ENCODE measurements around the gene ZNF618. TPM values are rescaled to one million over a fixed set of nuclear protein-coding genes. Genes with fewer than 3 reads are reported as not detected.
A peak's percentile ranks its signal among the peaks of the same experiment; 100 is the strongest.

Gene ZNF618
- polyA plus RNA-seq, 4 donors, result 0.22 to 5.5 (median 1.9) TPM

DNA sequence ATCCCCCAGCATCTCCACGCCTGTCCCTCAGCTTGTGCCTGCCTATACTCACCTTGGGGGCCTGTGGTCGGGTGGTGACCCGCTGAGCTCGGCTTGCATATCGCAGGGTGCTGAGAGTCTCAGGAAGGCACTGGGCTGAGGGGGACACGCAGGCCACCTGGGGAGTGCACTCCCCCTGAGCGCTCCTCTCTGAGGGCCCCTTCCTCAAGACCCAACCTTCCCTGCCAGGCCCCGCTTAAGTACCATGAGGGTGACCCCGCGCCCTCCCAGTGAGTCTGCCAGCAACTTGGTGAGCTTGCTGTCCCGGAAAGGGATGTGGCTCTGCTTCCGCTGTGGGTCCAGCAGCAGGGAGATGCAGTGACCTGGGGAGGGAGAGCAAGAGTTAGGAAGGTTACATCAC is 218.9 kb downstream of the ZNF618 start:
- DNase-seq (no peak), FAIRE-seq (no peak)
- Histone ChIP-seq H3K4me3 (ENCODE audit: low read depth in 1 of 3, low read length in 3 of 3) (no peak overlapping the region), H3K27ac (ENCODE audit: low read depth in 1 of 3, low read length in 2 of 3) (no peak overlapping the region), H3K27me3 (ENCODE audit: control insufficient read depth in 3 of 3, insufficient read depth in 3 of 3, low read length in 3 of 3) (peaks cover 0 to 3% (median 0%) of the 10 kb centered on the region in 3 donors), H3K4me1 (ENCODE audit: control insufficient read depth in 3 of 3, insufficient read depth in 2 of 3, low read depth in 1 of 3, low read length in 2 of 3) (peaks cover 0 to 28% (median 2%) of the 10 kb centered on the region in 3 donors), H3K9me3 (ENCODE audit: control insufficient read depth in 2 of 2, insufficient read depth in 1 of 2, low read depth in 1 of 2, low read length in 1 of 2) (no peaks in the 10 kb centered on the region), H3K36me3 (ENCODE audit: control insufficient read depth in 3 of 3, insufficient read depth in 2 of 3, low read depth in 1 of 3, low read length in 3 of 3) (peaks cover 0 to 65% (median 4%) of the 10 kb centered on the region in 3 donors)
- whole genome bisulfite sequencing, 3 donors, result 91 to 95% (median 95%) methylated on average over 11 to 12 of the region's 12 CpGs

DNA sequence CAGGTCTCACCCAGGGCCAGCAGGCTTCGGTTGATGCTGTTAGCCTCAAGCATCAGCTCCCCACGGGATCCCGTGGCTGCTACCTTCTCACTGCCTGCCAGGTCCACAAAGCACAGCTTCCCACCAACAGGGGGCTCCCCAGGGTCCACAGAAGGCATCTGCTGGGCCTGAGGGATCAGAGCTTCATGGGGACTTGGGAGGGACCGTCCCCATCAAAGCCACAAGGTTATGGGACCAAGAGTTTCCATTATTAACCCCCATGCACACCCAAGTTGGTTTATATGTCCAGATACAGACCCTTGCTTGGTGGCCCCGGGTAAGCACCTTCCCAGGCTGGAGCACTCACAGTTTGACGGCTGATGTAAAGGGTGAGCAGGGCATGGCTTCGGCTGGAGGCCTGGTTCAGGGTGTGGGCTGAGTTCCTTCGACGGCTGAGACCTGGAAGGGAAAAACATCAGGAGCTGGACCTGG is 220.0 kb downstream of the ZNF618 start:
- DNase-seq (peak in 1 of 2 donors; percentile 39), FAIRE-seq (no peak)
- WGBS, 3 donors, result 67 to 81% (median 75%) methylated on average over 9 of the region's 9 CpGs

DNA sequence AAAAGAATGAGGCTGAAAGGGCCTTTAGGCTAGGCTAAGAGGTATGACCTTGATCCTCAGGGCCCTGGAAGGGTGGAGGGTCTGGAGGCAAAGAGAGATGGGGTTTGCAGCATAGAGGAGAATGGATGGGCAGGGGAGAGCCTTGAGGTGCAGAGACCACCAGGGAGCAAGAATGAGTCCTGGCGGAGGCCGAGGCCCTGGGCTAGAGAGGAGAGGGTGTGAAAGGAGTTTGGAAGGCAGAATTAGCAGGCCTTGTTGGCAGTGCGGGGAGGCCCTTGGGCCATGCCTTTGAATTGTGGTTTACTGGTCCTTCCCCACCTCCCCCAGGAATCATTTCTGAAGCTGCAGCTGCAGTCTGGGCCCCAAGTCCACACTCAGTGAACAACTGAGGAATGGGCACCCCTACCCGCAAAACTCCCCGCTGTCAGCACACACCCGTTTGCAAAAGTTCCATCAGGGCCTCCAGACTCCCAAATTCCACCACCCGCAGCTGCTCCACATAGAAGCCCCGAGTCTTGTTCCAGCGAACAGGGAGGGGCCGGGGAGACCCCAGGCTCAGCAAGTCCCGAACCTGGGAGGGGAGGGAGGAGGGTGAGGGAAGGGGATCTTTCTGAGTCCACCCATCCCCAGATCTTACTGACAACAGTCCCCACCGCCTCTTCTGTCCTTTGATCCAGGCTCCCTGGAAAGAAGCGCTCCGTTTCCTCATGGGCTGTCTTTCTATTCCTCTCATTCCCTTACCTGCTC is 220.9 kb downstream of the ZNF618 start:
- Histone ChIP-seq H3K9me3 (ENCODE audit: control insufficient read depth in 2 of 2, insufficient read depth in 1 of 2, low read depth in 1 of 2, low read length in 1 of 2) (peaks cover 0 to 4% of the 10 kb centered on the region in 2 donors), H3K4me1 (ENCODE audit: control insufficient read depth in 3 of 3, insufficient read depth in 2 of 3, low read depth in 1 of 3, low read length in 2 of 3) (peaks cover 0 to 34% (median 2%) of the 10 kb centered on the region in 3 donors), H3K36me3 (ENCODE audit: control insufficient read depth in 3 of 3, insufficient read depth in 2 of 3, low read depth in 1 of 3, low read length in 3 of 3) (peaks cover 0 to 56% (median 4%) of the 10 kb centered on the region in 3 donors), H3K27me3 (ENCODE audit: control insufficient read depth in 3 of 3, insufficient read depth in 3 of 3, low read length in 3 of 3) (peaks cover 0 to 3% (median 0%) of the 10 kb centered on the region in 3 donors), H3K4me3 (ENCODE audit: low read depth in 1 of 3, low read length in 3 of 3) (peak overlapping the region in 2 of 3 donors; percentile 65 to 67), H3K27ac (ENCODE audit: low read depth in 1 of 3, low read length in 2 of 3) (peak overlapping the region in 1 of 3 donors; percentile 99)
- no peak for DNase-seq
- FAIRE-seq, result no peak
- 39 to 61% (median 47%) methylated on average over 14 of the region's 14 CpGs for WGBS, 3 donors

More for the DNA sequence above, 220.0 kb downstream of the ZNF618 start:
- no peak overlapping the region for H3K4me3 ChIP-seq (ENCODE audit: low read depth in 1 of 3, low read length in 3 of 3)
- peaks cover 0 to 34% (median 2%) of the 10 kb centered on the region in 3 donors for H3K4me1 ChIP-seq (ENCODE audit: control insufficient read depth in 3 of 3, insufficient read depth in 2 of 3, low read depth in 1 of 3, low read length in 2 of 3)
- no peak overlapping the region for H3K27ac ChIP-seq (ENCODE audit: low read depth in 1 of 3, low read length in 2 of 3)
- peaks cover 0 to 3% (median 0%) of the 10 kb centered on the region in 3 donors for H3K27me3 ChIP-seq (ENCODE audit: control insufficient read depth in 3 of 3, insufficient read depth in 3 of 3, low read length in 3 of 3)
- no peaks in the 10 kb centered on the region for H3K9me3 ChIP-seq (ENCODE audit: control insufficient read depth in 2 of 2, insufficient read depth in 1 of 2, low read depth in 1 of 2, low read length in 1 of 2)
- H3K36me3 ChIP-seq (ENCODE audit: control insufficient read depth in 3 of 3, insufficient read depth in 2 of 3, low read depth in 1 of 3, low read length in 3 of 3), result peaks cover 0 to 63% (median 4%) of the 10 kb centered on the region in 3 donors

DNA sequence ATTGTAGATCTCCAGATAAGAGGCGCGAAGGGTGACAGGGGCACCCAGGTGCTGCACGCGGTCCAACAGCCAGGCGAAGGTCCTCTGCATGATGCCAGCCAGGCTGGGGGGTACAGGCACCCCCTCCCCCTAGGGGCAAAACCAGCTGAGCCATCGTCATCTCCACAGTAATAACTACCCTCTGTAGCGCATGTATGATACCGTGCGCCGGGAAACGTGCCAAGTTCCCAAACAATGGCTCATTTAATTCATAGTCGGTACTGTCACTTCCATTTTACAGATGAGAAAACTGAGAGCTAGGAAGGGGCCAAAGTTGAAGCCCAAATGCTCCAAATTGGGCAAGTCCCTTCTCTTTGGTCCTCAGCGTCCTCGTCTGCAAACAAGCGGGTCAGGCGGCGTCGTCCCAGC is 221.5 kb downstream of the ZNF618 start:
- peak overlapping the region in 2 of 3 donors; percentile 22 to 99 for H3K27ac ChIP-seq (ENCODE audit: low read depth in 1 of 3, low read length in 2 of 3)
- peak; percentile 62 to 70 for DNase-seq
- WGBS, 3 donors, result 5 to 22% (median 15%) methylated on average over 18 of the region's 18 CpGs

DNA sequence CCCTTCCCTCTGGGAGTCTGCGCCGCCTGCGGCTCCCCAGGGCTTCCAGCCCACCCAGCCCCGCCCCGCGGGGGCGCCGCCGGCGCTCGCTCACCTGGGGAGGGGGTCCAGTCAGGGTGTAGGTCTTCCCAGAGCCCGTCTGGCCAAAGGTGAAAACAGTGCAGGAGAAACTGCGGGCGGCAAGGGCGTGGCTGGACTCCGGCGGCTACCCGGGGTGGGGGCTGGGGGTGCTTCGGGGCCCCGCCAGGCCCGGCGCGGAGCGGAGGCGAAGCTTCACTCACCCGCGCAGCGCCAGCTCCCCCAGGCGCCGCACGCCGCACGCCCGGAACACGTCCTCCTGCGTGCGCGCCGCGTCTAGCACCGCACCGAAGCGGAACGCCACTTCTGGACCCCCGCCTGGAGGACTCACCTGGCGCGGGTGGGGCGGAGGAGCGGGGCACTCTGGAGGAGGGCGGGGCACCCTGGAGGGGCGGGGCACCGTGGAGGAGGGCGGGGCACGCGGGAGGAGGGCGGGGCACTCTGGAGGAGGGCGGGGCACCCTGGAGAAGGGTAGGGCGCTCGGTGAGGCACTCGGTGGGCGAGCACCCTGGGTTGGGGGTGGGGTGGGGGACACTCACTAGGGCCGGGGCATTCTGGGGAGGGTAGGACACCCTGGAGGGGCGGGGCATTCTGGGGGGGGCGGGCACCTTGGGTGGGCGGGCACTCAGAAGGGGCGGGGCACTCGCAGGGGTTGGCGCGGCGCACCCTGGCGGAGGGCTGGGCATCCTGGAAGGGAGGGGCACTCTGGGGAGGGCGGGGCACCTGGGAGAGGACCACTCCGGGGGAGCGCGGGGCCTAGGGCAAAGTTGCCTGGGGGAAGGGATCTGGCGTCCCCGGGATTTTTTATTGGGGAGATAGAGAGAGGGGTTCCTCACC is 222.2 kb downstream of the ZNF618 start:
- peak overlapping the region in 2 of 3 donors; percentile 65 to 73 for H3K4me3 ChIP-seq (ENCODE audit: low read depth in 1 of 3, low read length in 3 of 3)
- peaks cover 0 to 12% of the 10 kb centered on the region in 2 donors for H3K9me3 ChIP-seq (ENCODE audit: control insufficient read depth in 2 of 2, insufficient read depth in 1 of 2, low read depth in 1 of 2, low read length in 1 of 2)
- peak; percentile 86 to 94 for DNase-seq
- FAIRE-seq, result no peak
- peaks cover 0 to 34% (median 2%) of the 10 kb centered on the region in 3 donors for H3K4me1 ChIP-seq (ENCODE audit: control insufficient read depth in 3 of 3, insufficient read depth in 2 of 3, low read depth in 1 of 3, low read length in 2 of 3)
- 0 to 3% (median 3%) methylated on average over 38 to 77 of the region's 77 CpGs for WGBS, 3 donors
- H3K27me3 ChIP-seq (ENCODE audit: control insufficient read depth in 3 of 3, insufficient read depth in 3 of 3, low read length in 3 of 3), result peaks cover 0 to 3% (median 0%) of the 10 kb centered on the region in 3 donors
- H3K36me3 ChIP-seq (ENCODE audit: control insufficient read depth in 3 of 3, insufficient read depth in 2 of 3, low read depth in 1 of 3, low read length in 3 of 3), result peaks cover 0 to 43% (median 4%) of the 10 kb centered on the region in 3 donors
- H3K27ac ChIP-seq (ENCODE audit: low read depth in 1 of 3, low read length in 2 of 3), result peak overlapping the region; percentile 22 to 99 (median 48)

More for the DNA sequence above, 221.5 kb downstream of the ZNF618 start:
- Histone ChIP-seq H3K4me3 (ENCODE audit: low read depth in 1 of 3, low read length in 3 of 3) (peak overlapping the region in 2 of 3 donors; percentile 65 to 67), H3K27me3 (ENCODE audit: control insufficient read depth in 3 of 3, insufficient read depth in 3 of 3, low read length in 3 of 3) (peaks cover 0 to 3% (median 0%) of the 10 kb centered on the region in 3 donors), H3K9me3 (ENCODE audit: control insufficient read depth in 2 of 2, insufficient read depth in 1 of 2, low read depth in 1 of 2, low read length in 1 of 2) (peaks cover 0 to 8% of the 10 kb centered on the region in 2 donors), H3K36me3 (ENCODE audit: control insufficient read depth in 3 of 3, insufficient read depth in 2 of 3, low read depth in 1 of 3, low read length in 3 of 3) (peaks cover 0 to 50% (median 4%) of the 10 kb centered on the region in 3 donors), H3K4me1 (ENCODE audit: control insufficient read depth in 3 of 3, insufficient read depth in 2 of 3, low read depth in 1 of 3, low read length in 2 of 3) (peaks cover 0 to 34% (median 2%) of the 10 kb centered on the region in 3 donors)
- no peak for FAIRE-seq

DNA sequence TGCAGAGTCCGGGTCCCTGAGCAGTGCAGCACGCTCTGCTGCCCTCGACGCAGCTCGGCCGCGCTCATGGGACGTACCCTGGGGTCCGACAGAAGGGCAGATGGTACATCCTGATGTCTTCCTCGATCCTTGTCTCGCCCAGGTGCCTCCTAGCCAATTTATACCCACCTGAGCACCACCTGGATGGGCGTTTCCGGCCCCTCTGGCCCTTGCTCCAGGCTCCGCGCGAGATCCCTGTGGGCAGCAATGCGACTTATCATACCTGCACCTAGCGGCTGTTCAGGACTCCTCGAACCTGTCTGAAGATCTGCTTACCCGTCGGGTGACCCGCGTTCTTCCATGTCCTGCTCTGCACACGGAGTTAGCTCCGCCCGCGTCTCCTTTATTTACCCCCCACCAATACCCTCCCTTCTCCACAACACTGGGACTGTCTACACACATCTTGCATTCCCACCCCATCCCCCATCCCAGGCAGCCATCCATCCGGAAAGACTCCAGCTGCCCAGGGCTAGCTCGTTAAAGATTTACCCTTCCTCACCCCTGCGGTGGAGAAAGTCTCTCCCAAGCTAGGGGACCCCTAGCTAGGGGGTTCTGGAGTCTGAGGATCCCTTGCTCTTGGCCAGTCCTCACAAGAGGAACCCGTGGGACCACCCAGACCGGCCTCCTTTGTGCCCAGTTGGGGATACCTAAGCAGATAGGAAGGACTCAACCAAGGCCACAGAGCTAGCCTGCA is 223.0 kb downstream of the ZNF618 start, which contains the start of gene KIF12:
TSS of gene KIF12 (minus strand) at position 357 of the 733 bp plus-strand sequence. CDS start at position 341, 16 bp downstream.
- Histone ChIP-seq H3K9me3 (ENCODE audit: control insufficient read depth in 2 of 2, insufficient read depth in 1 of 2, low read depth in 1 of 2, low read length in 1 of 2) (peaks cover 0 to 12% of the 10 kb centered on the region in 2 donors), H3K27me3 (ENCODE audit: control insufficient read depth in 3 of 3, insufficient read depth in 3 of 3, low read length in 3 of 3) (peaks cover 0 to 3% (median 0%) of the 10 kb centered on the region in 3 donors), H3K27ac (ENCODE audit: low read depth in 1 of 3, low read length in 2 of 3) (peak within 1 kb of the TSS; percentile 22 to 99 (median 48)), H3K4me3 (ENCODE audit: low read depth in 1 of 3, low read length in 3 of 3) (peak within 1 kb of the TSS in 2 of 3 donors; percentile 65 to 73), H3K4me1 (ENCODE audit: control insufficient read depth in 3 of 3, insufficient read depth in 2 of 3, low read depth in 1 of 3, low read length in 2 of 3) (peaks cover 0 to 34% (median 2%) of the 10 kb centered on the region in 3 donors), H3K36me3 (ENCODE audit: control insufficient read depth in 3 of 3, insufficient read depth in 2 of 3, low read depth in 1 of 3, low read length in 3 of 3) (peaks cover 0 to 35% (median 4%) of the 10 kb centered on the region in 3 donors)
- FAIRE-seq (no peak), DNase-seq (peak; percentile 37 to 92)
- 13 to 26% (median 24%) methylated on average over 32 of the region's 32 CpGs for whole genome bisulfite sequencing, 3 donors

DNA sequence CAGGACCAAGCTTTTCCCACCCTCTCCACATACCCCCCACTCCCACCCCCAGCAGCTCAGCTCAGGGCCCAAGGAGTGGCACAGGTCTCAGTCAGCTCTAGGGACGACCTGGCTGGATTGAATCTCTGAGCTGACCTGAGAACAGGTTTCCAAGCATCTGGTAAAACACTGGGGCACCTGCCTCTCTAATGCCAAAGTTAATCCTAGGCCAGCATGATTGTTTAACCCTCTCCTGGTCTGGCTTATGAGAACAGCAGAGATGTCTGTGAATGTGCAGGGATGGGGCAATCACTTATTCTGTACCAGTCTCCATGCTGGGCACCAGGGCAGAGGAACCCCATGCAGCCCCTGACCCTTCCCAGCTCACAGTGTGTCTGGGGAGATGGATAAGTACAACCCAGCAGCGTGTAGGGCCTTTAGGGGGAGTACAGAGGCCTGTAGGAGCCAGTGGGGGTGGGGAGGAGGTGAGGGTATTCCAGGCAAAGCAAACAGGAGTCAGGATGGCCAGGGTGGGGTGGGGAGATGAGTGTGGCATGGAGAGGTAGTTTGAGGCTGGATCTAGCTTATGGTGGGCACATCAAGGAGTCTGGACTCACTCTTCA is 223.7 kb downstream of the ZNF618 start:
- Histone ChIP-seq H3K27ac (ENCODE audit: low read depth in 1 of 3, low read length in 2 of 3) (peak overlapping the region in 1 of 3 donors; percentile 99), H3K4me3 (ENCODE audit: low read depth in 1 of 3, low read length in 3 of 3) (peak overlapping the region in 1 of 3 donors; percentile 73)
- DNase-seq, result no peak

More for the DNA sequence above, 223.7 kb downstream of the ZNF618 start:
- Histone ChIP-seq H3K27me3 (ENCODE audit: control insufficient read depth in 3 of 3, insufficient read depth in 3 of 3, low read length in 3 of 3) (peaks cover 0 to 3% (median 0%) of the 10 kb centered on the region in 3 donors), H3K9me3 (ENCODE audit: control insufficient read depth in 2 of 2, insufficient read depth in 1 of 2, low read depth in 1 of 2, low read length in 1 of 2) (peaks cover 0 to 12% of the 10 kb centered on the region in 2 donors), H3K4me1 (ENCODE audit: control insufficient read depth in 3 of 3, insufficient read depth in 2 of 3, low read depth in 1 of 3, low read length in 2 of 3) (peaks cover 0 to 34% (median 2%) of the 10 kb centered on the region in 3 donors), H3K36me3 (ENCODE audit: control insufficient read depth in 3 of 3, insufficient read depth in 2 of 3, low read depth in 1 of 3, low read length in 3 of 3) (peaks cover 0 to 28% (median 1%) of the 10 kb centered on the region in 3 donors)
- FAIRE-seq, result no peak
- 27 to 59% (median 28%) methylated on average over 2 of the region's 2 CpGs for WGBS, 3 donors
